Measurements from ENCODE around the gene EPS8. TPM values are rescaled to one million over a fixed set of nuclear protein-coding genes. Genes with fewer than 3 reads are reported as not detected.

EPS8 gene
- polyA plus RNA-seq, 3 donors = 4.1 to 4.8 (median 4.3) TPM

DNA sequence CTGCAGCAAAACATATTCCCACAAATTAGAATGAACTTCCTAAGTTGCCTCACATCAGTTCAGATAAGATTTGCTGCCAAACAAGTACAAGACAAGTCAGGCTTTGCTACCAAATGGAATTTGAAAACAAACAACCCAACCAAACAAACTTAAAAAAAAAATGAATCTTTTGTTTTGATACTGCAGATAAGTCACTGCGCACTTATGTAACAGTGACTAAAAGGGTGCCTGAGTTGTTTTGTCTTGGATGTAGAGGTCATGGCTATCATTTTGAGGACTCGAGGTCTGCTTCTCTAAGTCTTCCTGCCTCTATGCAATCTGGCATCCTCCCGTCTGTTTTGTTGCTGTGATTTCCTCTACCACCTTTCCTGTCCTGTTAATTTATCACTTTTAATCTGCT is 11.1 kb upstream of the EPS8 start:
- Histone ChIP-seq H3K27me3 (ENCODE audit: control insufficient read depth in 2 of 2, insufficient read depth in 2 of 2, low read length in 2 of 2) (no peaks in the 10 kb centered on the region), H3K4me1 (ENCODE audit: control insufficient read depth in 1 of 2, insufficient read depth in 2 of 2, low read length in 2 of 2) (no peaks in the 10 kb centered on the region), H3K9me3 (replicated peaks in 1 of 2; ENCODE audit: control insufficient read depth in 1 of 2, insufficient read depth in 1 of 2, low read length in 2 of 2) (no peaks in the 10 kb centered on the region), H3K36me3 (replicated peaks in 1 of 2; ENCODE audit: control insufficient read depth in 1 of 2, insufficient read depth in 2 of 2, low read length in 2 of 2) (no peaks in the 10 kb centered on the region), H2AFZ (ENCODE audit: insufficient read depth, low read depth, low read length, poor library complexity, severe bottlenecking) (no peak overlapping the region), H3K4me2 (replicated peaks; ENCODE audit: extremely low read depth, low read length, poor library complexity, severe bottlenecking) (no peak overlapping the region), H3K27ac (ENCODE audit: low read depth in 1 of 2, low read length in 2 of 2) (no peak overlapping the region), H3K4me3 (replicated peaks in 1 of 3; ENCODE audit: low read depth in 2 of 3, low read length in 3 of 3) (no peak overlapping the region), H4K20me1 (ENCODE audit: insufficient read depth, low read length) (no peaks in the 10 kb centered on the region), H3K9ac (ENCODE audit: insufficient read depth, low read length, poor library complexity, severe bottlenecking) (no peak overlapping the region), H3K79me2 (ENCODE audit: insufficient read depth, low read length) (no peaks in the 10 kb centered on the region)
- H3K4me1 Mint-ChIP-seq = no peaks in the 10 kb centered on the region
- H3K27me3 Mint-ChIP-seq (ENCODE audit: low read depth in 3 of 3) = peaks cover 12 to 13% (median 13%) of the 10 kb centered on the region in 3 donors
- WGBS (ENCODE audit: insufficient coverage) = 100% methylated on average over 1 of the region's 3 CpGs
- H3K4me3 Mint-ChIP-seq = no peak overlapping the region
- no peak overlapping the region for H3K27ac Mint-ChIP-seq
- no peak for DNase-seq
- H3K9me3 Mint-ChIP-seq = peaks cover 0 to 2% (median 0%) of the 10 kb centered on the region in 7 donors
- TF ChIP-seq, protein P1, sequence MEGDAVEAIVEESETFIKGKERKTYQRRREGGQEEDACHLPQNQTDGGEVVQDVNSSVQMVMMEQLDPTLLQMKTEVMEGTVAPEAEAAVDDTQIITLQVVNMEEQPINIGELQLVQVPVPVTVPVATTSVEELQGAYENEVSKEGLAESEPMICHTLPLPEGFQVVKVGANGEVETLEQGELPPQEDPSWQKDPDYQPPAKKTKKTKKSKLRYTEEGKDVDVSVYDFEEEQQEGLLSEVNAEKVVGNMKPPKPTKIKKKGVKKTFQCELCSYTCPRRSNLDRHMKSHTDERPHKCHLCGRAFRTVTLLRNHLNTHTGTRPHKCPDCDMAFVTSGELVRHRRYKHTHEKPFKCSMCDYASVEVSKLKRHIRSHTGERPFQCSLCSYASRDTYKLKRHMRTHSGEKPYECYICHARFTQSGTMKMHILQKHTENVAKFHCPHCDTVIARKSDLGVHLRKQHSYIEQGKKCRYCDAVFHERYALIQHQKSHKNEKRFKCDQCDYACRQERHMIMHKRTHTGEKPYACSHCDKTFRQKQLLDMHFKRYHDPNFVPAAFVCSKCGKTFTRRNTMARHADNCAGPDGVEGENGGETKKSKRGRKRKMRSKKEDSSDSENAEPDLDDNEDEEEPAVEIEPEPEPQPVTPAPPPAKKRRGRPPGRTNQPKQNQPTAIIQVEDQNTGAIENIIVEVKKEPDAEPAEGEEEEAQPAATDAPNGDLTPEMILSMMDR (IDR thresholded peaks at IDR 0.05) = no peak
- intact Hi-C loops (cut with micrococcal nuclease) = no loop called here
- no peaks in the 10 kb centered on the region for H3K36me3 Mint-ChIP-seq

DNA sequence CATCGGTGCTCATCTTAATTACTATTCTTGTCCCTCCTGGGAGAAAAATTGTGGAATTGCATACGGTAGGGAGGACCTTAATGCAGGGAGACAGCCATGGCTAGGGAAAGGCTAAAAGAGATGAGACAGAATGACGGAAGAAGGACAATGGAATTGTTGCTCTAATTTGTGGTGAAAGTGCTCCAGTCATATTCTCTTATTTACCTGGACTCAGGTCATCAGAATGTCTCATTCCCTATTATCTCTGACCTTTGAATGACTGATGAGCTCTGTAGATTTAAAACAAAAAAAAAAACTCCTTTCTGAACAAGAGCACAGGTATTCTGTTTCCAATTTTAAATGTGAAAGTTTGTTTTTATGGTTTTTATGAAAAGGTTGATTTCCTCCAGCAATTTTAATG is 8.6 kb upstream of the EPS8 start:
- H3K27me3 ChIP-seq (ENCODE audit: control insufficient read depth in 2 of 2, insufficient read depth in 2 of 2, low read length in 2 of 2) = no peaks in the 10 kb centered on the region
- H4K20me1 ChIP-seq (ENCODE audit: insufficient read depth, low read length) = no peaks in the 10 kb centered on the region
- no peaks in the 10 kb centered on the region for H3K4me1 ChIP-seq (ENCODE audit: control insufficient read depth in 1 of 2, insufficient read depth in 2 of 2, low read length in 2 of 2)
- no peaks in the 10 kb centered on the region for H3K36me3 ChIP-seq (replicated peaks in 1 of 2; ENCODE audit: control insufficient read depth in 1 of 2, insufficient read depth in 2 of 2, low read length in 2 of 2)
- intact Hi-C loops (cut with micrococcal nuclease) = no loop called here
- no peaks in the 10 kb centered on the region for H3K9me3 ChIP-seq (replicated peaks in 1 of 2; ENCODE audit: control insufficient read depth in 1 of 2, insufficient read depth in 1 of 2, low read length in 2 of 2)
- no peak overlapping the region for H3K9ac ChIP-seq (ENCODE audit: insufficient read depth, low read length, poor library complexity, severe bottlenecking)
- Mint-ChIP-seq H3K27ac (peak overlapping the region in 2 of 7 donors; percentile 30 to 61), H3K4me1 (no peaks in the 10 kb centered on the region), H3K27me3 (ENCODE audit: low read depth in 3 of 3) (peaks cover 12 to 14% (median 13%) of the 10 kb centered on the region in 3 donors), H3K9me3 (peaks cover 0 to 2% (median 0%) of the 10 kb centered on the region in 7 donors), H3K36me3 (no peaks in the 10 kb centered on the region), H3K4me3 (no peak overlapping the region)
- no peak overlapping the region for H3K27ac ChIP-seq (ENCODE audit: low read depth in 1 of 2, low read length in 2 of 2)
- no peak overlapping the region for H3K4me2 ChIP-seq (replicated peaks; ENCODE audit: extremely low read depth, low read length, poor library complexity, severe bottlenecking)
- DNase-seq = no peak
- no peak overlapping the region for H2AFZ ChIP-seq (ENCODE audit: insufficient read depth, low read depth, low read length, poor library complexity, severe bottlenecking)
- H3K4me3 ChIP-seq (replicated peaks in 1 of 3; ENCODE audit: low read depth in 2 of 3, low read length in 3 of 3) = no peak overlapping the region
- TF ChIP-seq, protein P1 (IDR thresholded peaks at IDR 0.05) = no peak
- no peaks in the 10 kb centered on the region for H3K79me2 ChIP-seq (ENCODE audit: insufficient read depth, low read length)
- no CpG with 5 or more reads among the region's 3 CpGs for WGBS (ENCODE audit: insufficient coverage)
